Large intestine (tissue), 3 donors: ENCODE results near the gene GRIK5. TPM values are rescaled to one million over a fixed set of nuclear protein-coding genes. Genes with fewer than 3 reads are reported as not detected.
A peak's percentile ranks its signal among the peaks of the same experiment; 100 is the strongest.

Experiments used
- DNase-seq, 2 donors: peaks; one replicate each; pipeline versions ENCODE4 v3.0.0 to v3.0.0-alpha.2; 2013
- H3K27ac ChIP-seq: one replicate; pipeline ENCODE4 v1.5.1; 2013; ENCODE audit warnings: low read length
- H3K27me3 ChIP-seq: 2 replicates; pipeline ENCODE4 v1.6.1; 2013; ENCODE audit warnings: low read length; ENCODE audit not compliant: control insufficient read depth, insufficient read depth
- H3K36me3 ChIP-seq: 2 replicates; pipeline ENCODE4 v1.6.1; 2013; ENCODE audit warnings: low read length; ENCODE audit not compliant: control insufficient read depth, insufficient read depth
- H3K4me1 ChIP-seq: one replicate; pipeline ENCODE4 v1.6.1; 2013; ENCODE audit warnings: low read length; ENCODE audit not compliant: control insufficient read depth, insufficient read depth
- H3K4me3 ChIP-seq: one replicate; pipeline ENCODE4 v1.5.1; 2013; ENCODE audit warnings: low read length
- H3K9me3 ChIP-seq: one replicate; pipeline ENCODE4 v1.6.1; 2013; ENCODE audit warnings: mild to moderate bottlenecking, low read depth, low read length, moderate library complexity; ENCODE audit not compliant: control insufficient read depth
- WGBS: methylation state at CpG from one replicate; pipeline ENCODE4 v1.1.5; 2013; ENCODE audit warnings: low lambda C conversion rate; ENCODE audit not compliant: insufficient coverage; 5-methylcytosine and 5-hydroxymethylcytosine counted together
- polyA plus RNA-seq: library from polyadenylated mRNA; unstranded; fragments of 120-200 nt; gene quantifications from one replicate; pipeline ENCODE4 v1.2.1, GENCODE V29; 2013

Gene GRIK5
- polyA plus RNA-seq, 1 donor, result 4.7 TPM

DNA sequence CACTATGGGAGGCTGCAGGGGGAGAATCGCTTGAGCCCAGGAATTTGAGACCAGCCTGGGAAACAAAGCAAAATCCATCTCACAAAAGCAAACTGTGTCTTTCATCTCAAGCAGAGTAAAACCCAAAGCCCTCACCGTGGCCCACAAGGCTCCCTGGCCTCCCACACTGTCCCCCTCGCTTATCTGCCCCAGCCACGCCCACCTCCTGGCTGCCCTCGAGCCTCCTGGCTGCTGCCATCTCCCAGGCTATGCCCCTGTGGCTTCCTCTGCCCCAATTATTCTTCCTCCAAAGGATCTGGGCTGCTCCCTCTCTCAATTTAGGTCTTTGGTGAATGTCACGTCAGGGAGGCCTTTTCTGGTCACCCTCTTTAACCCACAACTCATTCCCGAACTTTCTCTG lies 114.5 kb downstream of the GRIK5 start:
- WGBS, result no CpG with 5 or more reads among the region's 7 CpGs
- H3K36me3 ChIP-seq, result peaks cover 7% of the 10 kb centered on the region
- no peaks in the 10 kb centered on the region for H3K27me3 ChIP-seq
- H3K9me3 ChIP-seq, result peaks cover 3% of the 10 kb centered on the region
- no peak for DNase-seq
- H3K27ac ChIP-seq, result no peak overlapping the region
- peaks cover 13% of the 10 kb centered on the region for H3K4me1 ChIP-seq
- H3K4me3 ChIP-seq, result no peak overlapping the region

DNA sequence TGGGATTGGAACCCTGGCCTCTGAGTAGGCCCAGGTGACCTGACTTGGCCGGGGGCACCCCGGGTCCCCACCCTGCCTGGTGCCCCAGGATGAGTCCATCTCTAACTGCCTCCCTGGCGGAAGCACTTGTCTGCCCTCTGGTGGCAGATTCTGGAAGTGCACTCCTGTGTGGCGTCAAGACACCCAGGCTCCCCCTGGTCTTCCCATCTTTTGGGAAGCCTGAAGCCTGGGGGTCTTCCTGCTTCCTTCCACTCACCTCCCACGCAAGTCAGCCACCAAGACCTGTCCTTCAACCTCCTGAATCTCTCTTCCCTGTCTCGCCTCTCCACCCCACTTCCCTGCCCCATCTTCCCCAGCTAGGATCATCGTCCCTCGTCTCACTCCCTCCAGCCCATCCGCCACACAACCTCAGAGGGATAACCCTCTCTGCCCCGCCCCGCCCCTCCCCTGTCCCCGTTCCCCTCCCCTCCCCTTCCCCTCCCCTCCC lies 118.3 kb downstream of the GRIK5 start:
- Histone ChIP-seq H3K27ac (no peak overlapping the region), H3K4me1 (no peaks in the 10 kb centered on the region), H3K4me3 (no peak overlapping the region), H3K36me3 (peaks cover 7% of the 10 kb centered on the region), H3K9me3 (no peaks in the 10 kb centered on the region), H3K27me3 (no peaks in the 10 kb centered on the region)
- WGBS, result 0% methylated on average over 1 of the region's 12 CpGs
- DNase-seq, result peak; percentile 48 to 69

Other genes starting within 250 kb of the GRIK5 start
- not detected for gene LYPD4, start 225.5 kb downstream of the GRIK5 start, polyA plus RNA-seq
- not detected for gene DMRTC2, start 225.2 kb downstream of the GRIK5 start, polyA plus RNA-seq
- gene RPS19, start 210.0 kb downstream of the GRIK5 start, polyA plus RNA-seq, result 2,618 TPM
- 0.75 TPM for gene CD79A, start 192.9 kb downstream of the GRIK5 start, polyA plus RNA-seq
- 63.6 TPM for gene ARHGEF1, start 187.0 kb downstream of the GRIK5 start, polyA plus RNA-seq
- 0.24 TPM for gene ERFL, start 141.8 kb downstream of the GRIK5 start, polyA plus RNA-seq
- 82.4 TPM for gene RABAC1, start 110.9 kb downstream of the GRIK5 start, polyA plus RNA-seq
- gene ATP1A3, start 76.0 kb downstream of the GRIK5 start, polyA plus RNA-seq, result 13.0 TPM
- 15.1 TPM for gene ZNF574, start 6.0 kb upstream of the GRIK5 start, polyA plus RNA-seq
- 2.7 TPM for gene POU2F2, start 62.2 kb upstream of the GRIK5 start, polyA plus RNA-seq
- 30.7 TPM for gene DEDD2, start 147.5 kb upstream of the GRIK5 start, polyA plus RNA-seq
- 9.3 TPM for gene ZNF526, start 150.1 kb upstream of the GRIK5 start, polyA plus RNA-seq
- 70.8 TPM for gene GSK3A, start 172.4 kb upstream of the GRIK5 start, polyA plus RNA-seq
- 70.3 TPM for gene ERF, start 184.9 kb upstream of the GRIK5 start, polyA plus RNA-seq
- gene CIC, start 199.0 kb upstream of the GRIK5 start, polyA plus RNA-seq, result 43.4 TPM
- 0.91 TPM for gene PRR19, start 231.9 kb upstream of the GRIK5 start, polyA plus RNA-seq
- 35.3 TPM for gene PAFAH1B3, start 232.4 kb upstream of the GRIK5 start, polyA plus RNA-seq
- gene TMEM145, start 243.1 kb upstream of the GRIK5 start, polyA plus RNA-seq, result 3.3 TPM